ENCODE data around the gene KCNIP4. TPM values are rescaled to one million over a fixed set of nuclear protein-coding genes. Genes with fewer than 3 reads are reported as not detected.
A peak's percentile ranks its signal among the peaks of the same experiment; 100 is the strongest.

The KCNIP4 gene
- total and polyA plus RNA-seq, 9 of the 15 experiments (the other 6 are each of a cell fraction or from before 2014, with no cell fraction given), result 0.25 to 0.41 TPM; not detected in 7

DNA sequence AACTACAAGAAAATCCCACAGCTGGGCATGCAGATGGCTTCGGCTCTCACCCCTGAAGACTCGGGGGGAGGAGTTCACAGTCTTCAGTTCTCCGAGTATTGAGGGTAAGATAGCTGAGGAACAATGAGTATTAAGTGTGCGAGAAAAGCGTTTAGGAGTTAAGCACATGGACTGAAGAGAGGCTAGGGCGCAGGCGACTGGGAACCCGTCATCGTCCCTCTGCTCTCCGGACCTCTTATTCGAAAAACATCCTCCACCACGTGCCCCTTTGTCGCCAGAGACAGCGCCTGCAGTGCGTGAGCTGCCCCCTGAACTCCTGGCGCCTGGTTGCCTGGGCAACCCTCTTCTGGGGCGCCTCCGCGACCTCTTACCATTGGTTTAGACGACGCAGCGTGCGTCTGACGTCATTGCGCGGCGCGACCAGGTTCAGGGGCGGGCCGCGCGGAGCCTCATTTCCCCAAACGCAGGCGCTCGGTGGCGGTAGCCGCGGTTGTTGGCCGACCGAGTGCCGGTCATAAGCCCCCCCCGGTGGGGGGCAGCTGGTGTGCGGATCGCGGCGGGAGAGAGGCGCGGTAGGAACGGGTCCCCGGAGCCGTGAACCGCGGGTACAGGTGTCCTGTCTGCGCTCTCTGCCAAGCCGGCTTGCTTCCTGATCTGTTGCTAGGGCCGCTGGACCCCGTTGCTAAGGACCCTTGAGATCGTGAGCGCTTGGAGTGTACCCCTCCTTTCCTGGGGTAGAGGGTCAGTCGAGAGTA lies 1248.4 kb downstream of the KCNIP4 start, which contains the start of gene PACRGL (continued):
- TF ChIP-seq, protein P1, sequence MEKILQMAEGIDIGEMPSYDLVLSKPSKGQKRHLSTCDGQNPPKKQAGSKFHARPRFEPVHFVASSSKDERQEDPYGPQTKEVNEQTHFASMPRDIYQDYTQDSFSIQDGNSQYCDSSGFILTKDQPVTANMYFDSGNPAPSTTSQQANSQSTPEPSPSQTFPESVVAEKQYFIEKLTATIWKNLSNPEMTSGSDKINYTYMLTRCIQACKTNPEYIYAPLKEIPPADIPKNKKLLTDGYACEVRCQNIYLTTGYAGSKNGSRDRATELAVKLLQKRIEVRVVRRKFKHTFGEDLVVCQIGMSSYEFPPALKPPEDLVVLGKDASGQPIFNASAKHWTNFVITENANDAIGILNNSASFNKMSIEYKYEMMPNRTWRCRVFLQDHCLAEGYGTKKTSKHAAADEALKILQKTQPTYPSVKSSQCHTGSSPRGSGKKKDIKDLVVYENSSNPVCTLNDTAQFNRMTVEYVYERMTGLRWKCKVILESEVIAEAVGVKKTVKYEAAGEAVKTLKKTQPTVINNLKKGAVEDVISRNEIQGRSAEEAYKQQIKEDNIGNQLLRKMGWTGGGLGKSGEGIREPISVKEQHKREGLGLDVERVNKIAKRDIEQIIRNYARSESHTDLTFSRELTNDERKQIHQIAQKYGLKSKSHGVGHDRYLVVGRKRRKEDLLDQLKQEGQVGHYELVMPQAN (IDR thresholded peaks at IDR 0.05; ENCODE audit: borderline replicate concordance), result peak; percentile 98
- TF ChIP-seq SRSF1 (IDR thresholded peaks at IDR 0.05; ENCODE audit: low read depth, low read length) (no peak), NFYB (IDR thresholded peaks at IDR 0.05; ENCODE audit: extremely low read depth, insufficient read length) (peak; percentile 65), EHMT2 (IDR thresholded peaks at IDR 0.05) (no peak), TRIM24 (IDR thresholded peaks at IDR 0.05) (no peak), SIN3B (IDR thresholded peaks at IDR 0.05; ENCODE audit: low read depth) (peak; percentile 88), ILK (tag; IDR thresholded peaks at IDR 0.05; ENCODE audit: borderline replicate concordance, low read depth) (no peak), GABPB2 (CRISPR knock-in tag; conservative IDR thresholded peaks at IDR 0.05) (no peak), PCBP1 (IDR thresholded peaks at IDR 0.05; ENCODE audit: low read depth, low read length, poor library complexity, severe bottlenecking) (peak; percentile 42), BRCA1 (IDR thresholded peaks at IDR 0.05) (no peak), BRCA1 (CRISPR knock-in tag; IDR thresholded peaks at IDR 0.05) (no peak), FOXK1 (CRISPR knock-in tag; IDR thresholded peaks at IDR 0.05; ENCODE audit: borderline replicate concordance) (no peak), ZBED1 (IDR thresholded peaks at IDR 0.05) (no peak), BMI1 (IDR thresholded peaks at IDR 0.05; ENCODE audit: low read length) (peak; percentile 78), SIRT6 (IDR thresholded peaks at IDR 0.05; ENCODE audit: low read depth, low read length) (no peak), PTBP1 (IDR thresholded peaks at IDR 0.05; ENCODE audit: low read depth, low read length) (no peak), SLC30A9 (CRISPR knock-in tag; IDR thresholded peaks at IDR 0.05) (no peak), ETS2 (tag; IDR thresholded peaks at IDR 0.05; ENCODE audit: borderline replicate concordance, poor library complexity, severe bottlenecking) (no peak), ZFP30 (CRISPR knock-in tag; IDR thresholded peaks at IDR 0.05; ENCODE audit: borderline replicate concordance) (no peak)
- TF ChIP-seq, protein P2, sequence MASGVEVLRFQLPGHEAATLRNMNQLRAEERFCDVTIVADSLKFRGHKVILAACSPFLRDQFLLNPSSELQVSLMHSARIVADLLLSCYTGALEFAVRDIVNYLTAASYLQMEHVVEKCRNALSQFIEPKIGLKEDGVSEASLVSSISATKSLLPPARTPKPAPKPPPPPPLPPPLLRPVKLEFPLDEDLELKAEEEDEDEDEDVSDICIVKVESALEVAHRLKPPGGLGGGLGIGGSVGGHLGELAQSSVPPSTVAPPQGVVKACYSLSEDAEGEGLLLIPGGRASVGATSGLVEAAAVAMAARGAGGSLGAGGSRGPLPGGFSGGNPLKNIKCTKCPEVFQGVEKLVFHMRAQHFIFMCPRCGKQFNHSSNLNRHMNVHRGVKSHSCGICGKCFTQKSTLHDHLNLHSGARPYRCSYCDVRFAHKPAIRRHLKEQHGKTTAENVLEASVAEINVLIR (CRISPR knock-in tag; IDR thresholded peaks at IDR 0.05), result peak; percentile 90
- TF ChIP-seq, protein P3, sequence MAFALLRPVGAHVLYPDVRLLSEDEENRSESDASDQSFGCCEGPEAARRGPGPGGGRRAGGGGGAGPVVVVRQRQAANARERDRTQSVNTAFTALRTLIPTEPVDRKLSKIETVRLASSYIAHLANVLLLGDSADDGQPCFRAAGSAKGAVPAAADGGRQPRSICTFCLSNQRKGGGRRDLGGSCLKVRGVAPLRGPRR (CRISPR knock-in tag; IDR thresholded peaks at IDR 0.05), result no peak
- TF ChIP-seq, protein P4, sequence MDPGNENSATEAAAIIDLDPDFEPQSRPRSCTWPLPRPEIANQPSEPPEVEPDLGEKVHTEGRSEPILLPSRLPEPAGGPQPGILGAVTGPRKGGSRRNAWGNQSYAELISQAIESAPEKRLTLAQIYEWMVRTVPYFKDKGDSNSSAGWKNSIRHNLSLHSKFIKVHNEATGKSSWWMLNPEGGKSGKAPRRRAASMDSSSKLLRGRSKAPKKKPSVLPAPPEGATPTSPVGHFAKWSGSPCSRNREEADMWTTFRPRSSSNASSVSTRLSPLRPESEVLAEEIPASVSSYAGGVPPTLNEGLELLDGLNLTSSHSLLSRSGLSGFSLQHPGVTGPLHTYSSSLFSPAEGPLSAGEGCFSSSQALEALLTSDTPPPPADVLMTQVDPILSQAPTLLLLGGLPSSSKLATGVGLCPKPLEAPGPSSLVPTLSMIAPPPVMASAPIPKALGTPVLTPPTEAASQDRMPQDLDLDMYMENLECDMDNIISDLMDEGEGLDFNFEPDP (CRISPR knock-in tag; IDR thresholded peaks at IDR 0.05), result no peak
- TF ChIP-seq, protein P5, sequence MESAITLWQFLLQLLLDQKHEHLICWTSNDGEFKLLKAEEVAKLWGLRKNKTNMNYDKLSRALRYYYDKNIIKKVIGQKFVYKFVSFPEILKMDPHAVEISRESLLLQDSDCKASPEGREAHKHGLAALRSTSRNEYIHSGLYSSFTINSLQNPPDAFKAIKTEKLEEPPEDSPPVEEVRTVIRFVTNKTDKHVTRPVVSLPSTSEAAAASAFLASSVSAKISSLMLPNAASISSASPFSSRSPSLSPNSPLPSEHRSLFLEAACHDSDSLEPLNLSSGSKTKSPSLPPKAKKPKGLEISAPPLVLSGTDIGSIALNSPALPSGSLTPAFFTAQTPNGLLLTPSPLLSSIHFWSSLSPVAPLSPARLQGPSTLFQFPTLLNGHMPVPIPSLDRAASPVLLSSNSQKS (CRISPR knock-in tag; IDR thresholded peaks at IDR 0.05), result no peak
